SK-N-SH (cell line): ENCODE results near the gene CDH13. TPM values are rescaled to one million over a fixed set of nuclear protein-coding genes. Genes with fewer than 3 reads are reported as not detected.

Experiments used
- CTCF ChIA-PET: fragments of 300-600, 350-600 bp; formaldehyde crosslinking; extraction: SDS; loops from one replicate; lab custom pipeline; 2021; lab: Yijun Ruan, JAX
- POLR2A ChIA-PET: fragments of 350-600 bp; sonication (Branson Sonifier 250); formaldehyde crosslinking; extraction: SDS; loops from one replicate; lab custom pipeline; 2020; ENCODE audit warnings: antibody characterized with exemption, inconsistent platforms; lab: Yijun Ruan, JAX
- DNase-seq: peaks from one replicate; pipeline ENCODE4 v3.0.0; 2012
- H2AFZ ChIP-seq: fragments of 200-600 bp; sonication (generic); 2 replicates; pipeline ENCODE4 v1.8.1; 2016; ENCODE audit warnings: antibody characterized with exemption, mild to moderate bottlenecking, low read depth
- H3F3A ChIP-seq: fragments of 200-600 bp; sonication (generic); replicated peaks from 2 replicates; pipeline ENCODE3; 2016; ENCODE audit warnings: antibody characterized with exemption, mild to moderate bottlenecking; ENCODE audit not compliant: insufficient read depth
- H3K27ac ChIP-seq, 2 experiments: fragments of 200-500 bp in 1 of 2; fragments of 200-600 bp in 1 of 2; sonication (Bioruptor generic) in 1 of 2; sonication (generic), shearing (Covaris generic) in 1 of 2; 2 replicates each; pipeline versions ENCODE4 v1.5.1 to v1.6.1; 2014 to 2016; ENCODE audit warnings: low read depth in 2 of 2, inconsistent platforms in 1 of 2, low read length in 1 of 2, mild to moderate bottlenecking in 1 of 2, mixed read lengths in 1 of 2
- H3K27me3 ChIP-seq: fragments of 200-600 bp; sonication (generic), shearing (Covaris generic); 2 replicates; pipeline ENCODE4 v1.6.1; 2016; ENCODE audit warnings: mixed run types; ENCODE audit not compliant: insufficient read depth
- H3K36me3 ChIP-seq, 2 experiments: fragments of 200-500 bp in 1 of 2; fragments of 200-600 bp in 1 of 2; sonication (Bioruptor generic) in 1 of 2; sonication (generic) in 1 of 2; replicated peaks in 1 of 2; 2 replicates each; pipeline versions ENCODE3 to v1.5.1; 2014 to 2016; ENCODE audit warnings: low read length in 1 of 2, mild to moderate bottlenecking in 1 of 2; ENCODE audit not compliant: insufficient read depth in 2 of 2, control insufficient read depth in 1 of 2
- H3K4me1 ChIP-seq, 2 experiments: fragments of 200-500 bp in 1 of 2; fragments of 200-600 bp in 1 of 2; sonication (Bioruptor generic) in 1 of 2; sonication (generic), shearing (Covaris generic) in 1 of 2; 2 replicates each; pipeline versions ENCODE4 v1.5.1 to v1.6.1; 2014 to 2016; ENCODE audit warnings: low read depth in 1 of 2, low read length in 1 of 2, mixed run types in 1 of 2; ENCODE audit not compliant: insufficient read depth in 2 of 2, control insufficient read depth in 1 of 2
- H3K4me2 ChIP-seq: fragments of 200-600 bp; sonication (generic), shearing (Covaris generic); 2 replicates; pipeline ENCODE4 v1.6.1; 2017; ENCODE audit warnings: mixed run types
- H3K4me3 ChIP-seq, 2 experiments: fragments of 200-500 bp in 1 of 2; fragments of 200-600 bp in 1 of 2; sonication (Bioruptor generic) in 1 of 2; sonication (generic), shearing (Covaris generic) in 1 of 2; 2 replicates each; pipeline versions ENCODE4 v1.5.1 to v1.8.1; 2014 to 2016; ENCODE audit warnings: low read depth in 2 of 2, inconsistent platforms in 1 of 2, low read length in 1 of 2, mild to moderate bottlenecking in 1 of 2, mixed read lengths in 1 of 2, moderate library complexity in 1 of 2
- H3K79me2 ChIP-seq: fragments of 200-600 bp; sonication (generic); 2 replicates; pipeline ENCODE4 v1.8.1; 2017; ENCODE audit warnings: mild to moderate bottlenecking; ENCODE audit not compliant: insufficient read depth
- H3K9ac ChIP-seq: fragments of 200-600 bp; sonication (generic); 2 replicates; pipeline ENCODE4 v1.6.1; 2017; ENCODE audit warnings: mixed run types
- H3K9me2 ChIP-seq: fragments of 200-600 bp; sonication (generic); 2 replicates; pipeline ENCODE4 v1.6.1; 2017; ENCODE audit warnings: mixed run types
- H3K9me3 ChIP-seq: fragments of 200-600 bp; sonication (generic); 2 replicates; pipeline ENCODE4 v1.6.1; 2017; ENCODE audit warnings: mixed run types, mild to moderate bottlenecking, moderate library complexity
- H4K20me1 ChIP-seq: fragments of 200-600 bp; sonication (generic); 2 replicates; pipeline ENCODE4 v1.6.1; 2017; ENCODE audit warnings: mild to moderate bottlenecking, mixed run types; ENCODE audit not compliant: insufficient read depth
- EP300 ChIP-seq, 2 experiments: IDR thresholded peaks; 2 replicates each; pipeline versions ENCODE4 v1.4.0 to v1.6.1; 2012; ENCODE audit warnings: borderline replicate concordance in 1 of 2, low read depth in 1 of 2, low read length in 1 of 2
- FOSL2 ChIP-seq: IDR thresholded peaks from 2 replicates; pipeline ENCODE4 v1.4.0; 2012; ENCODE audit warnings: low read depth, mild to moderate bottlenecking, moderate library complexity, borderline replicate concordance
- GATA2 ChIP-seq: sonication (generic); formaldehyde crosslinking; IDR thresholded peaks from 2 replicates; pipeline ENCODE4 v1.5.0; 2020; ENCODE audit warnings: mild to moderate bottlenecking, missing genetic modification reagents
- MEF2A ChIP-seq: IDR thresholded peaks from 2 replicates; pipeline ENCODE4 v1.4.0; 2012; ENCODE audit warnings: low read depth, borderline replicate concordance
- NFIC ChIP-seq: IDR thresholded peaks from 2 replicates; pipeline ENCODE4 v1.4.0; 2012; ENCODE audit warnings: borderline replicate concordance
- NRF1 ChIP-seq: IDR thresholded peaks from 2 replicates; pipeline ENCODE4 v1.6.1; 2012; ENCODE audit warnings: low read depth, mild to moderate bottlenecking, low read length
- POLR2AphosphoS5 ChIP-seq: IDR thresholded peaks from 2 replicates; pipeline ENCODE4 v1.6.1; 2012; ENCODE audit warnings: low read depth, low read length
- RAD21 ChIP-seq: IDR thresholded peaks from 2 replicates; pipeline ENCODE4 v1.6.1; 2012; ENCODE audit warnings: mild to moderate bottlenecking, low read length
- RCOR1 ChIP-seq: fragments of 150-350 bp; IDR thresholded peaks from 2 replicates; pipeline ENCODE4 v1.6.1; 2017; ENCODE audit warnings: antibody characterized with exemption, low read length
- RFX5 ChIP-seq: IDR thresholded peaks from 2 replicates; pipeline ENCODE4 v1.6.1; 2012; ENCODE audit warnings: mild to moderate bottlenecking, improper control_type of control experiment, low read length
- RXRA ChIP-seq: IDR thresholded peaks from 2 replicates; pipeline ENCODE4 v1.4.0; 2012; ENCODE audit warnings: low read depth, mild to moderate bottlenecking, borderline replicate concordance
- TCF12 ChIP-seq: IDR thresholded peaks from 2 replicates; pipeline ENCODE4 v1.4.0; 2012
- TEAD4 ChIP-seq: IDR thresholded peaks from 2 replicates; pipeline ENCODE4 v1.4.0; 2012; ENCODE audit warnings: mild to moderate bottlenecking, borderline replicate concordance; ENCODE audit not compliant: insufficient read depth
- YY1 ChIP-seq: IDR thresholded peaks from 2 replicates; pipeline ENCODE4 v1.4.0; 2012; ENCODE audit warnings: low read depth, mild to moderate bottlenecking
- WGBS: methylation state at CpG from one replicate; pipeline ENCODE4 v1.1.6; 2017; ENCODE audit warnings: low lambda C conversion rate; 5-methylcytosine and 5-hydroxymethylcytosine counted together
- polyA plus RNA-seq, 3 experiments: library from polyadenylated mRNA; depleted of rRNA; stranded (reverse); fragments of >200 nt; gene quantifications; 2 replicates each; pipeline ENCODE4 v1.2.3, GENCODE V29; 2012
- TF ChIP-seq, protein P1 (sequence below): IDR thresholded peaks from 2 replicates; pipeline ENCODE4 v1.6.1; 2012; ENCODE audit warnings: mild to moderate bottlenecking, low read depth, low read length, moderate library complexity
- TF ChIP-seq, protein P2 (sequence below): IDR thresholded peaks from 2 replicates; pipeline ENCODE4 v1.4.0; 2012; ENCODE audit warnings: low read depth
- TF ChIP-seq, protein P3 (sequence below): IDR thresholded peaks from 2 replicates; pipeline ENCODE4 v1.4.0; 2012; ENCODE audit warnings: low read depth, borderline replicate concordance
- TF ChIP-seq, protein P4 (sequence below): fragments of 150-350 bp; IDR thresholded peaks from 2 replicates; pipeline ENCODE4 v1.6.1; 2016; ENCODE audit warnings: mild to moderate bottlenecking, low read depth, low read length

CDH13 gene
- polyA plus RNA-seq, 1 of the 3 experiments (the other 2 are of a cell fraction), result 93.0 TPM

DNA sequence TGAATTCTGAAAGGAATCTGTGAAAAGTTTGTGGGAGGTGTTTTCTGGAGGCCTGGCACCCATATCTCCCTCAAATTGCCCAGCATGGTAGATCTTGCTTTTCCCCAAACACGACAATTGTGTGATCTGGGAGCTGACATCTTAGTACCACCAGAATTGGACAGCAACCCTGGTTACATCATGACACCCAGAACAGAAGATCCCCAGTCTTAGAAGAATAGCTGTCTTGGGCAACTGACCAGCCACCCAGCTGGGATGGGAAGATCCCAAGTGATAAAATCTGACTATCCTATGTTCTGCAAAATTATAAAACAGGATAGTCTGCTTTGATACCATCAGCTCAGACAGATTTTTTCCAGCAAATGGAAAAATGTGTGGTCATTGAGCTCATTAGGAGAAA lies 235.3 kb downstream of the CDH13 start:
- Histone ChIP-seq H3F3A (no peaks in the 10 kb centered on the region), H4K20me1 (no peaks in the 10 kb centered on the region), H3K4me2 (no peak overlapping the region), H3K9ac (no peak overlapping the region), H3K27me3 (no peaks in the 10 kb centered on the region), H2AFZ (no peak overlapping the region), H3K79me2 (no peaks in the 10 kb centered on the region)
- DNase-seq, result no peak
- TF ChIP-seq RAD21 (no peak), EP300 (IDR thresholded peaks at IDR 0.05; ENCODE audit: borderline replicate concordance in 1 of 2, low read depth in 1 of 2, low read length in 1 of 2) (no peak), RCOR1 (no peak), GATA2 (CRISPR knock-in tag) (no peak), YY1 (no peak)
- TF ChIP-seq, protein P1, sequence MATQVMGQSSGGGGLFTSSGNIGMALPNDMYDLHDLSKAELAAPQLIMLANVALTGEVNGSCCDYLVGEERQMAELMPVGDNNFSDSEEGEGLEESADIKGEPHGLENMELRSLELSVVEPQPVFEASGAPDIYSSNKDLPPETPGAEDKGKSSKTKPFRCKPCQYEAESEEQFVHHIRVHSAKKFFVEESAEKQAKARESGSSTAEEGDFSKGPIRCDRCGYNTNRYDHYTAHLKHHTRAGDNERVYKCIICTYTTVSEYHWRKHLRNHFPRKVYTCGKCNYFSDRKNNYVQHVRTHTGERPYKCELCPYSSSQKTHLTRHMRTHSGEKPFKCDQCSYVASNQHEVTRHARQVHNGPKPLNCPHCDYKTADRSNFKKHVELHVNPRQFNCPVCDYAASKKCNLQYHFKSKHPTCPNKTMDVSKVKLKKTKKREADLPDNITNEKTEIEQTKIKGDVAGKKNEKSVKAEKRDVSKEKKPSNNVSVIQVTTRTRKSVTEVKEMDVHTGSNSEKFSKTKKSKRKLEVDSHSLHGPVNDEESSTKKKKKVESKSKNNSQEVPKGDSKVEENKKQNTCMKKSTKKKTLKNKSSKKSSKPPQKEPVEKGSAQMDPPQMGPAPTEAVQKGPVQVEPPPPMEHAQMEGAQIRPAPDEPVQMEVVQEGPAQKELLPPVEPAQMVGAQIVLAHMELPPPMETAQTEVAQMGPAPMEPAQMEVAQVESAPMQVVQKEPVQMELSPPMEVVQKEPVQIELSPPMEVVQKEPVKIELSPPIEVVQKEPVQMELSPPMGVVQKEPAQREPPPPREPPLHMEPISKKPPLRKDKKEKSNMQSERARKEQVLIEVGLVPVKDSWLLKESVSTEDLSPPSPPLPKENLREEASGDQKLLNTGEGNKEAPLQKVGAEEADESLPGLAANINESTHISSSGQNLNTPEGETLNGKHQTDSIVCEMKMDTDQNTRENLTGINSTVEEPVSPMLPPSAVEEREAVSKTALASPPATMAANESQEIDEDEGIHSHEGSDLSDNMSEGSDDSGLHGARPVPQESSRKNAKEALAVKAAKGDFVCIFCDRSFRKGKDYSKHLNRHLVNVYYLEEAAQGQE, result peak; percentile 73
- TF ChIP-seq, all 33 proteins: peak for 1
- H3K36me3 ChIP-seq, result peaks cover 0 to 4% of the 10 kb centered on the region in 2 experiments
- H3K27ac ChIP-seq, result no peak overlapping the region
- POLR2A ChIA-PET, result no interaction called here
- no peaks in the 10 kb centered on the region for H3K9me3 ChIP-seq
- H3K9me2 ChIP-seq, result no peaks in the 10 kb centered on the region
- CTCF ChIA-PET, result no interaction called here
- no peaks in the 10 kb centered on the region for H3K4me1 ChIP-seq
- no peak overlapping the region for H3K4me3 ChIP-seq
- 0% methylated on average over 1 of the region's 1 CpG for WGBS

DNA sequence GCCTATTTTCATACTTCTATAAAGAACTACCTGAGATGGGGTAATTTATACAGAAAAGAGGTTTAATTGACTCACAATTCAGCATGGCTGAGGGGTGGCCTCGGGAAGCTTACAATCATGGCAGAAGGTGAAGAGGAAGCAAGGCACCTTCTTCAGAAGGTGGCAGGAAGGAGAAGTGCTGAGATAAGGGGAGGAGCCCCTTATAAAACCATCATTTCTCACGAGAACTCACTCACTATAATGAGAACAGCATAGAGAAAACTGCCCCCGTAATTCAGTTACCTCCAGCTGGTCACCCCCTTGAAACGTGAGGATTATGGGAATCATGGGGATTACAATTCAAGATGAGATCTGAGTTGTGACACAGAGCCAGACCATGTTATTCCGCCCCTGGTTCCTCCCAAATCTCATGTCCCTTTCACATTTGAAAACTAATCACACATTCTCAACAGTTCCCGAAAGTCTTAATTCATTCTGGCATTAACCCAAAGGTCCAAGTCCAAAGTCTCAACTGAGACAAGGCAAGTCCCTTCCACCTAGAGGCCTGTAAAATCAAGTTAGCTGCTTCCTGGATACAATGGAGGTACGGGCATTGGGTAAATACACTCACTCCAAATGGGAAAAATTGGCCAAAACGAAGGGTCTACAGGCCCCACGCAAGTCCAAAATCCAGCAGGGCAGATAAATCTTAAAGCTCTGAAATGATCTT lies 237.7 kb downstream of the CDH13 start:
- Histone ChIP-seq H3K4me1 (no peaks in the 10 kb centered on the region), H3F3A (peaks cover 7% of the 10 kb centered on the region), H3K4me3 (no peak overlapping the region), H4K20me1 (no peaks in the 10 kb centered on the region), H3K79me2 (no peaks in the 10 kb centered on the region), H2AFZ (no peak overlapping the region), H3K27me3 (no peaks in the 10 kb centered on the region), H3K27ac (no peak overlapping the region), H3K4me2 (no peak overlapping the region), H3K9ac (no peak overlapping the region), H3K9me3 (no peaks in the 10 kb centered on the region), H3K9me2 (no peaks in the 10 kb centered on the region), H3K36me3 (peaks cover 0 to 4% of the 10 kb centered on the region in 2 experiments)
- no peak for DNase-seq
- 28% methylated on average over 9 of the region's 9 CpGs for WGBS
- POLR2A ChIA-PET, result no interaction called here
- CTCF ChIA-PET, result no interaction called here
- TF ChIP-seq RCOR1 (no peak), FOSL2 (no peak), RFX5 (no peak), EP300 (IDR thresholded peaks at IDR 0.05; ENCODE audit: borderline replicate concordance in 1 of 2, low read depth in 1 of 2, low read length in 1 of 2) (no peak), POLR2AphosphoS5 (no peak), NRF1 (no peak), TEAD4 (no peak), TCF12 (no peak), RXRA (no peak), MEF2A (no peak), NFIC (no peak)
- TF ChIP-seq, protein P2, sequence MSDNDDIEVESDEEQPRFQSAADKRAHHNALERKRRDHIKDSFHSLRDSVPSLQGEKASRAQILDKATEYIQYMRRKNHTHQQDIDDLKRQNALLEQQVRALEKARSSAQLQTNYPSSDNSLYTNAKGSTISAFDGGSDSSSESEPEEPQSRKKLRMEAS, result no peak
- TF ChIP-seq, protein P3, sequence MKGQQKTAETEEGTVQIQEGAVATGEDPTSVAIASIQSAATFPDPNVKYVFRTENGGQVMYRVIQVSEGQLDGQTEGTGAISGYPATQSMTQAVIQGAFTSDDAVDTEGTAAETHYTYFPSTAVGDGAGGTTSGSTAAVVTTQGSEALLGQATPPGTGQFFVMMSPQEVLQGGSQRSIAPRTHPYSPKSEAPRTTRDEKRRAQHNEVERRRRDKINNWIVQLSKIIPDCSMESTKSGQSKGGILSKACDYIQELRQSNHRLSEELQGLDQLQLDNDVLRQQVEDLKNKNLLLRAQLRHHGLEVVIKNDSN, result no peak
- TF ChIP-seq, protein P1, result no peak
- TF ChIP-seq, protein P4, sequence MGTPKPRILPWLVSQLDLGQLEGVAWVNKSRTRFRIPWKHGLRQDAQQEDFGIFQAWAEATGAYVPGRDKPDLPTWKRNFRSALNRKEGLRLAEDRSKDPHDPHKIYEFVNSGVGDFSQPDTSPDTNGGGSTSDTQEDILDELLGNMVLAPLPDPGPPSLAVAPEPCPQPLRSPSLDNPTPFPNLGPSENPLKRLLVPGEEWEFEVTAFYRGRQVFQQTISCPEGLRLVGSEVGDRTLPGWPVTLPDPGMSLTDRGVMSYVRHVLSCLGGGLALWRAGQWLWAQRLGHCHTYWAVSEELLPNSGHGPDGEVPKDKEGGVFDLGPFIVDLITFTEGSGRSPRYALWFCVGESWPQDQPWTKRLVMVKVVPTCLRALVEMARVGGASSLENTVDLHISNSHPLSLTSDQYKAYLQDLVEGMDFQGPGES, result no peak
